NCI-H2227 treated with DMSO at 0.1 percent for 48 hours (cell line): Measurements from ENCODE around the gene PROC.
"Not testable (repeated sequence)": the region's sequence is repeated elsewhere in the genome, so short reads cannot be mapped to it uniquely, and the experiment has no call there.

Experiments used
- DNase-seq: peaks from one replicate; lab custom pipeline; 2025; lab: John Stamatoyannopoulos, UW

The PROC gene

DNA sequence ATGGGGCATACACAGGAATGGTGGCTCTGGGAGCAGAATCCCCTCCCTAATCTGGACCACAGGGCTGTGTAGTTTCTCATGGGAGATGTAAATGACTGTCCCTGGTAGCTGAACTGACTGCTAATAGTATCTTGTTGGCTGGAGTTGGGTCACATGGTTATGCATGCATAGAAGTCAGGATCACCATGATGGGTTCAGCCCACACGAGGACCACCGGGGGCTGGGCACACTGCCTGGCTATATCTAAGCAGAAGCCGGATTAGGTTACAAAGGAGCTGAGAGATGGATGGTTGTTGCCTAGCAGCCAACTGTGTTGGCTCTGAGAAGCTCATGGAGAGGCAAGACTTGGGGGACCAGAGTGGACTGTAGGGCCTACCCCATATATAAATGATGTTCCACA is 23.7 kb upstream of the PROC start:
- no peak for DNase-seq

DNA sequence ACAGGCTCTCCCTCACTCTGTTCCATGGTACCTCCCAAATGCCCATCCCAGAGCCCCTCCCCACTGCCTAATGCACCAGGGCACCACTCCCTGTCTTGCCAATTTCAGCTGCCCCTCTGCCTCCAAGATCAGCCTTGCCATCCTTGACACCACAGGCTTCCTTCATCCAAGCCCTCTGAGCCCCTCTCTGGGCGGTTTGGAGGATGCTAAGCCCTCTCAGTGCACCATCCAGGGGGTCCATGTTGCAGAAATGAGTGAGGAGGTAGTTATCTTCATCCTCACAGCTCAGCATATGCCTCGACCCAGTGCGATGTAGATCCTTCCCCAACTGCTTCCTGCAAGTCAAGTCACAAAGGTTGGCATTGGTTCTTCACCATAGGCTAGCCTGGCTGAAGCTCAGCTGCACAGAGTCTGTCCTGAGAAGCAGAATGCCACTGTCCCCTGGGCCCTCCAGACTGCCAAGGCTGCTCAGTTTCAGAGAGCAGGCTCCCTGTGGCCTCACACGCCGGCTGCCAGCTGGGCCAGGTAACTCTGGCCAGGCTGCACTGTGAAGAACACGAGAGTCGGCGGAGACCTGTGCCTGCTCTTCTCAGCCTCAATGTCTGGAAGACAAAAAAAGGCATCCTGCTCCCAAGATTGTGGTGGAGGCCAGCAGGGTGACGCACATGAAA is 20.5 kb upstream of the PROC start:
- no peak for DNase-seq

DNA sequence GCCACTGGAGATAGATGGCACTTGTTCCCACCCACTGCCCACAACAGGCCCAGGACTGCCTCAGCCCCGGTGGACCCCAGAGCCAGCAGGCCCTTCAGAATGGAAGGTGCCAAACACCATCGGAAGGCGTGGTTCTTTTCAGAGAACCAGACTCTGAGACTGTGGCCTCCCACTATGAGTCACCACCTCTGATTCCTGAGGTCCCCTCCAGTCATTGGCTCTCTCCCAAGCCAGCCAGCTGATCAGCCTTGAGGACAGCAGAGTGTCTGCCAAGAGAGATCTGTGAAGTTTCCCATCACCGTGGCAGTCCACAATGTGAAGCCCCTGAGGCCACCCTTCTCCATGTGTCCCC is 20.0 kb upstream of the PROC start:
- DNase-seq, result no peak

DNA sequence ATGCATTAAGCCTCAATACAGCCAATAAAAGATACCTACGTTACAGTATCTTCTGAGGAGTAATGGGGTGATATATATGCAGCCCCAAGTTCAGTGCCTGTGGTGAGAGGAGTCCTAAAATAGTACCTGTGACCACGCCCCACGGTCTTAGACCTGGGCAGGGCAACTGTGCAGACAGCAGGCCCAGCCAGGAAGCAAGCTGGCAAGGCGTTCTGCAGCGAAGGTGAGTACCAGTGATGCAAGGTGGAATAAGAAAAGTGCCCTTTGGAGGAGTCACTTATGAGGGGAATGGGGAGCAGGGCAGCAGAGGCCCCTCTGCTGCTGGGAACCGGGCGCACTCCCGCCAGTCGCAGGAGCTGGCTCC is 17.7 kb upstream of the PROC start:
- DNase-seq, result no peak

DNA sequence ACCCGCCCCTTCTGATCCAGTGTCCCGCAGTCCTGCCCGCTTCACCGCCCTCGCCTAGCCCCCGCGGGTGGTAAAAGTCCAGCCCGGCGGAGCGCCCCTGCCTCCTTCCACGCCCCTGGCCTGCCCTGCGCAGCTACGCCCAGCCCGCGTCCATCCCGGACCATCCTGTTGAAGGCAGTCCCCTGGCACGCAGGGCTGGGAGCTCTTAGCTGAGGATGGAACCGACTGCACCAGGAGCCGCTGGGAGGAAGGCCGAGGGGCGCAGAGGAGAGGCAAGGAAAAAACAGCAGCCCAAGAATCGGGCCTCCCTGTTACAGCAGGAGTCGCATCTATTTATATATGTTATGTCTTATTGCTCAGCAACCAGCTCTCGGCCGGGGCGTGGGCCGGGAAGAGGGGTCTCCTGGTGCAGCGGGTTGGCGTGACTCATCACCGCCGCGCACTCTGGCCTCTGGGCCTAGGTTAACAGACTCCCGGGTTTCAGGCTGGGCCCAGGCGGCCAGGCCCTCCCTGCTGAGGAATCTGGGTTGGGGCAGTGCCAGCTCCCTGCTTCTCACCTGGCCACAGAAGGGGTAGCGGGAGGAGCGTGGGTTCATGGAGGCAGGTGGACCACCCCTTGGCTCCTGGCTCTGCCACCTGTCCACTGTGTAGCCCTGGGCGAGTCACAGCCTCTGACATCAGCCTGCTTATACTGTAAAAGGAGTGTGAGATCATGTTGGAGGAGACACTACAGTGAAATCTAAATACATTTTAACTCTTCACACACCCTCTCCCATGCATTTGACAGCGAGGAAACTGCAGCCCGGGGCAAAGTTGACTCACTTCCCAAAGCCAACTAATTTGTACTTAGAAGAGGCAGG is 17.1 kb upstream of the PROC start:
- no peak for DNase-seq

DNA sequence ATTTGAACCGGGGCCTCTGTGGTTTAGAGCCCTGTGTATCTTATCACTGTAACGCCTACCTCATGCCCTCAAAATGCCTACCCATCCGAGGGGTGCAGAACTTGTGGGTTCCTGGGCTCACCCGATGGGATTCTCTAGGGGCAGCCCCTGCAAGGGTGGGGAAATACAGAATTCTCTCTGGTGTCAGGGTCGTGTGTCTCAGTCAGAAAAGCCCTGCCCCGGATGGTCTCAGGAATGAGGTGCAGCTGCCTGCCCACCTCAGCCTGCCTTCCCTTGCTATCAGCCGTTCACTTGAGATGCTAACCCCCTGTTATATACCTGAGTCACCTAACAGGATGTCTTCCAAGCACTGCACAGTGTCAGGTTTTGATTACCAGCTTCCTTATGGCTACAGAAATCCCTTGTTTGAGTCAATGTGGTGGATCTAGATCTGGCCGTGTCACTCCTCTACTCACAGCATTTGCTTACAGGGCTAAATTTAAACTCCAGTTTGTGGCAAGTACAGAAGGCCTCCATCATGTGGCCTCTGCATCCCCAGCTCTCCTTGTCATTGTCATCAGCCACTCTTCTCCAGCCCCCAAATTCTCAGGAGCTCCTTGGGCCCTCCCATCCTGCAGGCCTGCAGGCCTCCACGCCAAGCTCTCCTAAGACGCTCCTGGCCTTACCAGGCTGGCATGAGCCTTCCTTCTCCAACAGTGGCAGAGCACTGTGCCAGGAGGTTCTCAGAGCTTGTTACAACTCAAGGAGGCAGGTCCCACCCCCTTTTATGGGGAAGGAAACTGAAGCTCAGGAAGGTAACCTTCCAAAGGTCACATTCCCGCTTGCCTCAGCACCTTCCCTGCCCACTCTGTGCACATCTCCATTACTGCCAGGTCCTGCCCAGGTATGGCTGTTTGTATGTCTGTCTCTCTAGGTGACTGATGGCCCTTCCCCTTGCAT is 16.2 kb upstream of the PROC start:
- no peak for DNase-seq

DNA sequence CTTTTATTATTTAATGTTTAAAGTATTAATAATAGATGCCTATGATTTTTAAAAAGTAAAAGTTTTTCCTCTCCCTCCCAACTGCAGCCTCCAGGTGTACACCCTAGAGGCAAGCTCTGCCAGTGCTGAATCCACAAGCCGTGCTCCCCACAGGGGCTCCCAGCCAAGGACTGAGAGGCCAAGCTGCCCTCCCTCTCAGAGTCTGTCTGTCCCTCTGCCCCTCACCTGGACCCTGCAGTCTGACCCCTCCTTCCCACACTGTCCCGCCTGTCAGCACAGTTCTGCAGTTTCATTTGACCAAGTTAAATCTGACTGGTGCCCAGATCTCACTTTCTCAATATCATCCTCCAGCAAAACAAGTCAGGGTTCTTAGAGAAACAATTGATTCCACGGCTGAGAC is 14.8 kb upstream of the PROC start:
- DNase-seq, result no peak

DNA sequence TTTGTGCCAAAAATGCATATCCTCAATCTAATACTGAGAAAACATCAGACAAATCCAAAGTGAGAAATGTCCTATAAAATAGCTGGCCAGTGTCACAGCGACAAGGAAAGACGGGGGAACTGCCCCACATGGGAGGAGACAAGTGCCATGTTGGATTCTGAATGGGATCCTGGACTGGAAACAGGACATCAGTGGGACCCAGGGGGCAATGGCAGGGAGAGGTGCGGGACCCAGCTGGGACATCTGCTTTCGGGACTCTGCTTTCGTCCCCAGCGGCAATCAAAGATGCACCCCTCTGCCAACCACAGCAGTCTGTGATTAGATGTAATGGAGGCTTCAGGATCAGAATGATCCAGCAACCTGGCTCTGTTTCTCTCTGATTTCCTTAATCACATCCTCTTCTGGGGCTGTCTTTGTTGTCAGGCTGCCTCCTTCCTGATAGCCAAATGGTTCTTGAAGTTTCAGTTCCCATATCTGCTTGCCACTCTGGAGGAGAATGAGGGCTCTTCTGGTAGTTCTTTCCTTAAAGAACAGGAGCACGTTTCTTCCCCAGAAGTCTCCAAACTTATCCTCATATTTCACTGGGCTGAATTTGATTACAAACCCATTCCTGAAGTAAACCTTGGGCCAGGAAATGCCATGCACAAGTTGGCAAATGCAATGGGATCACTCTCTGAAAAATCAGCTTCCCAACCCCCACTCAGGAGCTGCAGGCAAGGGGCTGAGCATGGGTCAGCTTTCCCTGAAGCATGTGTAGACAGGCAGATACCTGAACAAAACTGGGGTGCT is 13.6 kb upstream of the PROC start:
- DNase-seq, result no peak

DNA sequence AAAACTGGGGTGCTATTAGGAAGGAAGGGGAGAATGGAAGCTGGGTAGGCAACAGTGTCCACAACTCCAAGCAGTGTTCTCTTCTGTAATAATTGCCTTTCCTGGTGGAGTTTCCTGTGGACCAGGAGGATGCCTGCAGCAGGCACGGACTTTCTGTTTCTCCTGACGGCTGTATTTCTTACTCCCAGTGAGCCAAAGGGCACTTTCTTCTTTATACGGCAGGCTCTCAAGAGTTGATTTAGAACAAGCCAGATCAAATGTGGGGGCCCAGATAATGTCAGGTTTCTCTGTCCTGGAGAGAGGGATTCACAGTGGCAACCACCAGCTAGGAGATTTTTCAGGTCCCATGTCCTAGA is 13.0 kb upstream of the PROC start:
- no peak for DNase-seq

DNA sequence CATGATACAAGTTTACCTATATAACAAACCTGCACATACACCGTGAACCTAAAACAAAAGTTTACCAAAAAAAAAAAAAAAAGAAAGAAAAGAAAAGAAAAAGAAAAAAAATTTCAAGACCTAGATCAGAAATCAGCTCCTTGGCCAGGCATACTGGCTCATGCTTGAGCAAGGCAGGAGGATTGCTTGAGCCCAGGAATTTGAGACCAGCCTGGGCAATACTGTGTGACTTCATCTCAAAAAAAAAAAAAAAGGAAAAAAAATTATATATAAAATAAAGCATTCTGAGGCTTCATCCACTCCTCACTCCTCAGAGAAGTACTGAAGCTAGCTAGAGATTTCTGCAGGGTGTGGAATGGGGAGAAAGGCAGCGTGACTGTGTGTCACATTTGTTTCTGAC is 11.8 kb upstream of the PROC start:
- no peak for DNase-seq

DNA sequence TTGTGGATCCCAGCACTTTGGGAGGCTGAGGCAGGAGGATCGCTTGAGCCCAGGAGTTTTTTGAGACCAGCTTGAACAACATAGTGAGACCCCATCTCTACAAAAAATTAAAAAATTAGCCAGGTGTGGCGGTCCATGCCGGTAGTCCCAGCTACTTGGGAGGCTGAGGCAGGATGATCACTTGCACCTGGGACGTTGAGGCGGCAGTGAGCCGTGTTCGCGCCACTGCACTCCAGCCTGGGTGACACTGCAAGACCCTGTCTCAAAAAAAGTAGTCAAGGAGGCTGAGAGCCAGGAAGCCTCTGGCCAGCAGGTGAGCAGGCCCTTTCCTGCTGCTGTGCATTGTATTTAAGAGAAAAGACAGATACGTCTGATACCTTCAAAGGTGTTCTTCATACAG is 11.1 kb upstream of the PROC start:
- DNase-seq, result no peak

DNA sequence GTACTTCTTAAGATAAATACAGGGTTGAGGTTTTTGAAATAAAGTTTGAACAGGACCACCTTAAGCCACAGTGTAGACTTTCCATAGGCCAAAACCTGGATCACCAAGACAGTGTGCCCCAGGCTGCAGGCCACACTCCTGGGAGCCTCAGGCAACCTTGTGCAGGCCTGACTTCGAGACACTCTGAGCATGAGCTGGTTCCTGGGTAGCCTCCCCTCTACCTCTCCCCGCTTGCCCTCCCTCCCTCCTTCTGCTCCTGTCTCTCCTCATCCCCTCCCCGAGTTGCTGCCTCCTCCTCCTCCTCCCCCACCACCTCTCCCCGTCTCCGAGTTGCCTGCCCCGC is 10.6 kb upstream of the PROC start:
- no peak for DNase-seq

DNA sequence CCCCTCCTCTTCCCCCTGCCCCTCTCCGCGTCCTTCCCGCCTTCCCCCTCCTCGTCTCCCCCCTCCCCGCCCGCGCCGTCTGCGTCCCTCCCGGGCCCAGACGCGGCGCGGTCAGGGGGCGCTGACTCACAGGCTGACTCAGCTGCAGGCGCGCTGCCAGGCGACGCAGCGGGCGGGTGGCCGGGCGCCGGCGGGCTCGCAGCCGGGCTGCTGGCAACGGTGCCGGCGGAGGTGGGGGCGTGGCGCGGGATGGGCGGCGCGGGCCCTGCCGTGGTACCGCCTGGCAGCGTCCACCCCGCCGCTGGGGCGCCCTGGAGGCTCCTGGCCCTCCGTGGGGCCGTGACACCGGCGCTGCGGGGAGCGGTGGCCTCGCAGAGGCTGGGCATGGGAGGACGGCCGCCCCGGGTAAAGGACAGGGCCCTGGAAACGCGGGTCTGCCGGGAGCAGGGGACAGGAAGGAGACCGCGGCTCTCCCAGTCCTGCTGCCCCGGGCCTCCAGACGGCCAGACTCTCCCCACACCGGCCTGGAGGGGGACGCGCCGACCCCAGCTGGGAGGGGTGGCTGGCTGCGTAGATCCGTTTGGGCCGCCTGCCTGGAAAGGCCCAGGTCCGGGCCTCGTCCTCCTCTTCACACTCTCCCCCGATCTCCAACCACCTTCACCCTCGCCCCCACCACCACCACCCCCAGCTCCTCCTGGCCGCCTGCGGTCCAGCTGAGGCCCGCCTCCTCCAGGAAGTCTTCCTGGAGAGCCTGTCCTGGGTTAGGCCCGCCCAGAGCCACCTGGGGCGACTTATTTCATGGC is 10.0 kb upstream of the PROC start:
- peak; percentile 92 for DNase-seq

DNA sequence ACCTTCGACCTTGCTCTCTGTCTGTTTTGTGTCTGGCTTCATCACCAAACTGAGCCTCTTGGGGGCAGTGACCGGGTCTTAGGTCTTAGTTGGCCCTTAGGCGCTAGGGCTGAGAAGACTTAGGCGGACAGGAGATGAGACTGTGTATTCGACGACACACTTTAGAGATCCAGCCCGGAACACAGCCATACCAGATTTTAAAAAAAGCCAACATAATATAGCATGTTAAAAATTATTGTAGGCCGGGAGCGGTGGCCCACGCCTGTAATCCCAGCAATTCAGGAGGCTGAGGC is 9.5 kb upstream of the PROC start:
- no peak for DNase-seq

DNA sequence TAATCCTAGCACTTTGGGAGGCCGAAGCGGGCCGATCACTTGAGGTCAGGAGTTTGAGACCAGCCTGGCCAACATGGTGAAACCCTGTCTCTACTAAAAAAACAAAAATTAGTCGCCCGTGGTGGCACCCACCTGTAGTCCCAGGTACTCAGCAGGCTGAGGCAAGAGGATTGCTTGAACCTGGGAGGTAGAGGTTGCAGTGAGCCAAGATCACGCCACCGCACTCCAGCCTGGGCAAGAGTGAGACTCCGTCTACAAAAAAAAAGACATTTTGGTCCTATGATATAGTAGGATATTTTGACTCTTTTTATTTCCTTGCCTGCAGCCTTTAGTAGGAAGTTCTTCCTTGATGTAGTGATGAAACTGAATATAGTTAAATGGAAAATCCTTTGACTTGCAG is 8.5 kb upstream of the PROC start:
- not testable (repeated sequence) for DNase-seq

DNA sequence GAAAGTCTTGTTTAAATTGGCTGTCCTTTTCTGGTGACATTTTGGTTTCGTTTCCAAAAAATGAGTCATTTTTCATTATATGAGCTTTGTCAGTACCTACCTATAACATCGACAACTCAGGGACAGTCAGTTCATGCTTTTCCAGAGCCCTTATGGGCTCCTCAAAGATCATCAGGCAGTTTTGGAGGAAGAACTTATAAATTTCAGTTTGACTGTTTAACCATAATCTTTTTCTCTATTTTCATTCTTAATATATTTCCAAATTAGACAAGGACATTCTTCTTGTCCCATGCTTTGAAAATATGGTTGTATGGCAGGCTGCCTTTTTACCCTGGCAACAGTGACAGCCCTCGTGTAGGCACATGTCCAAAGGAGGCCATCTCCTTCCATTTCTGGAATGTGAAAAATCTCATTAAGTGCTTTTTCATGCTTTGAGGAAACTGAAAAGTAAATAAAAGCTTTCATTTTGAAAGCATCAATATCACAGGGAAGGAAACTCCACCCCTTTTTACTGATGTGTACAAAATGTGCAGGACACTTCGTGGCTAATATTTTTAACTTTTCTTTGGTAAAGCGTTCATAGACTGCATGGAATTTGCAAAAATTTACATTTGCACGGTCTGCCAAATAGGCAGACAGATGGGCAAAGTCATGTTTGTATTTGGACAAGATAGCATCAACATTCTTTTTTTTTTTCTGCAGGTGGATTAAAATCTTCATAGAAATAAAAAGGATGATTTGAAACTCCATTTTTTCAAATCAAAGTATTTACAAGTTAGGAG is 7.2 kb upstream of the PROC start:
- DNase-seq, result no peak

DNA sequence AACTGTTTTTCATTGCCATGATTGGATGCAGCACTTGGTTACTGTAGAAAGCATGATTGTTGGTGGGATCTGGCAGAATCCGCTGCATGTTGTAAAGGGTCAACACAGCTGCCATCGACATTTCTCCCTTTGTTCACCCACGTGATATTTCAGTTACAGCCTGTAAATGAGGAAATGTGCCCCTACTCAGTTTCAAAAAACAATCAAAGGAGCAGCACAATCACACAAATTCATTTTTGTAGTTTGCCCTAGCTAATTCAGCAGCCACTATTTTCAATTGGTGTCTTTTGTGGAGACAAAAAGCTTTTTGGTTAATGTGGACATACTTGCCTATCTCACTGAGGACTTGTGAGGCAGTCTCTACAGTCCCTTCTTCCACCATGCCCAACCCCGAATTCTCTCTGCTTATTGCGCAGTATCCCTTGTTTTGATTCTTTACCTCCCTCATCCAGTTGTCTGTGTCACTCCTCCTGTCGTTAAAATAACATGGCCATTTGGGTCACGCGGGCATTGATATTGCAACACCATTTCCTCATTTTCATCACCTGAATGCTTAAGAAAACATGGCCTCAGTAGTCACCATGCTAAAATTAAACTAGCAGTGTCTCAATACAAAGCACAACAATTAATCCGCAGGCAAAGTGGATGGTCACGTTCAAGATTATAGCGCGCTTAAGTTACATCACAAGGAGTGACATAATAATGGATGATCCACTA is 6.4 kb upstream of the PROC start:
- DNase-seq, result no peak

DNA sequence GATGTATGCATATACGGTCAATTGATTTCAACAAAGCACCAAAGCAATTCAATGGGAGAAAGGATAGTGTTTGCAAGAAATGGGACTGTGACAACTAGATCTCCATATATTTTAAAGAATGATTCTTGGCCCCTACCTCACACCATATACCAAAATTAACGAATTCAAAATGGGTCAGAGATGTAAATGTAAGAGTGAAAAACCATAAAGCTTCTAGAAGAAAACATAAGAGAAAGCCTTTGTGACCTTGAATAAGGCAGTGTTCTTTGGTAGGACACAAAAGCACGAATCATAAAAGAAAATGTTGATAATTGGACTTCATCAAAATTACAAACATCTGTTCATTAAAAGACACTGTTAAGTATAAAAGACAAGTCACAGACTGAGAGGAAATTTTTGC is 5.0 kb upstream of the PROC start:
- no peak for DNase-seq

DNA sequence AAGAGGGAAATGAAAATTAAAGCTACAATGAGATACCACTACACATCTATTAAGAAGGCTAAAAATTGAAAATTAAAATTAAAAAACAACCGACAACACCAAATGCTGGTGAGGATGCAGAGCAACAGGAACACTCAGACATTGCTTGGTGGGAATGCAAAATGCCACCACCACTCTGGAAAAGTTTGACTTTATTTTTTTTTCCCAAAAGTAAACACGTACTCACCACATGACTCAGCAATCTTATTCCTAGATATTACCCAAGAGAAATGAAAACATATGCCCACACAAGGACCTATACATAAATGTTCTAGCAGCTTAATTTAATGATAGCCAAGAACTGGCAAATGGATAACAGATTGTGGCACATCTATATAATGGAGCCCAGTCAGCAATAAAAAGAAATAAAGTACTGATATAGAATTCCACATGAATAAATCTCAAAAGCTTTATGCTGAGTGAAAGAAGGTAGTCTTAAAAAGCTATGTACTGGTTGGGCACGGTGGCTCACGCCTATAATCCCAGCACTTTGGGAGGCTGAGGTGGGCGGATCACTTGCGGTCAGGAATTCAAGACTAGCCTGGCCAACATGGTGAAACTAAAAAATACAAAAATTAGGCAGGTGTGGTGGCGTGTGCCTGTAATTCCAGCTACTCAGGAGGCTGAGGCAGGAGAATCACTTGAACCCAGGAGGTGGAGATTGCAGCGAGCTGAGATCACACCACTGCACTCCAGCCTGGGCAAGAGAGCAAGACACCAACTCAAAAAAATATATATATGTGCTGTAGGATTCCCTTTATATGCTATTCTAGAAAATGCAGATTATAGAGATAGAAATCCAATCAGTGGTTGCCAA is 4.2 kb upstream of the PROC start:
- no peak for DNase-seq
